ENCODE measurements around the gene SESTD1. TPM values are rescaled to one million over a fixed set of nuclear protein-coding genes. Genes with fewer than 3 reads are reported as not detected.

The SESTD1 gene
- total RNA-seq, 2 donors from 2014 or later, result 51.3 to 75.4 TPM

DNA sequence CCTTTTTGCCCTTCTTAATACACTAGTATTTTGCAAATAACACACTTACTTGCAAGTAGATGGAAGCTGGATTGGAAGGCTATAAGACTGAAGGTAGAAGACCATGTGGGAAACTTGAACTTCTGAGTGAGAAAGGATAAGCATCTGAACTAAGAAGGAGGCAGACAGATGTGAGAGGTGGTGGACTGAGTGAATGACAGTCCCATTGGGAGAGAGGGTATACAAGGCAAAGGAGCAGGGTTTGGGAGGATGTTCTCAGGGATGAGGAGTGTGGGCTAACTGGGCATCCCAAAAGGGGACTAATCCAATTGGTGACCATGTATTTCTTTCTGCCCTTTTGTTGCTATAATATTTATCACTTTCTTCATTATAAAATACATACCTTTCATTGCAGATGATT is 20.4 kb upstream of the SESTD1 start:
- Histone ChIP-seq H3K4me1 (ENCODE audit: control insufficient read depth, insufficient read depth, low read length) (no peaks in the 10 kb centered on the region), H3K9me3 (ENCODE audit: control insufficient read depth, low read length) (no peaks in the 10 kb centered on the region), H3K36me3 (ENCODE audit: control insufficient read depth, insufficient read depth, low read length) (no peaks in the 10 kb centered on the region), H3K27me3 (ENCODE audit: control insufficient read depth, insufficient read depth, low read length, poor library complexity, severe bottlenecking) (no peaks in the 10 kb centered on the region), H3K27ac (ENCODE audit: low read depth, low read length) (no peak overlapping the region), H3K4me3 (ENCODE audit: low read length) (no peak overlapping the region), H3K9ac (ENCODE audit: extremely low read depth, low read length, poor library complexity, severe bottlenecking) (no peak overlapping the region)
- no peak overlapping the region for H3K27ac Mint-ChIP-seq
- no peaks in the 10 kb centered on the region for H3K27me3 Mint-ChIP-seq (ENCODE audit: insufficient read depth)
- H3K36me3 Mint-ChIP-seq (ENCODE audit: low read depth), result no peaks in the 10 kb centered on the region
- H3K4me1 Mint-ChIP-seq, result no peaks in the 10 kb centered on the region
- H3K9me3 Mint-ChIP-seq, result peaks cover 2% of the 10 kb centered on the region
- no peak overlapping the region for H3K4me3 Mint-ChIP-seq
- DNase-seq, result no peak
- TF ChIP-seq, protein P1, sequence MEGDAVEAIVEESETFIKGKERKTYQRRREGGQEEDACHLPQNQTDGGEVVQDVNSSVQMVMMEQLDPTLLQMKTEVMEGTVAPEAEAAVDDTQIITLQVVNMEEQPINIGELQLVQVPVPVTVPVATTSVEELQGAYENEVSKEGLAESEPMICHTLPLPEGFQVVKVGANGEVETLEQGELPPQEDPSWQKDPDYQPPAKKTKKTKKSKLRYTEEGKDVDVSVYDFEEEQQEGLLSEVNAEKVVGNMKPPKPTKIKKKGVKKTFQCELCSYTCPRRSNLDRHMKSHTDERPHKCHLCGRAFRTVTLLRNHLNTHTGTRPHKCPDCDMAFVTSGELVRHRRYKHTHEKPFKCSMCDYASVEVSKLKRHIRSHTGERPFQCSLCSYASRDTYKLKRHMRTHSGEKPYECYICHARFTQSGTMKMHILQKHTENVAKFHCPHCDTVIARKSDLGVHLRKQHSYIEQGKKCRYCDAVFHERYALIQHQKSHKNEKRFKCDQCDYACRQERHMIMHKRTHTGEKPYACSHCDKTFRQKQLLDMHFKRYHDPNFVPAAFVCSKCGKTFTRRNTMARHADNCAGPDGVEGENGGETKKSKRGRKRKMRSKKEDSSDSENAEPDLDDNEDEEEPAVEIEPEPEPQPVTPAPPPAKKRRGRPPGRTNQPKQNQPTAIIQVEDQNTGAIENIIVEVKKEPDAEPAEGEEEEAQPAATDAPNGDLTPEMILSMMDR (conservative IDR thresholded peaks at IDR 0.05), result no peak

DNA sequence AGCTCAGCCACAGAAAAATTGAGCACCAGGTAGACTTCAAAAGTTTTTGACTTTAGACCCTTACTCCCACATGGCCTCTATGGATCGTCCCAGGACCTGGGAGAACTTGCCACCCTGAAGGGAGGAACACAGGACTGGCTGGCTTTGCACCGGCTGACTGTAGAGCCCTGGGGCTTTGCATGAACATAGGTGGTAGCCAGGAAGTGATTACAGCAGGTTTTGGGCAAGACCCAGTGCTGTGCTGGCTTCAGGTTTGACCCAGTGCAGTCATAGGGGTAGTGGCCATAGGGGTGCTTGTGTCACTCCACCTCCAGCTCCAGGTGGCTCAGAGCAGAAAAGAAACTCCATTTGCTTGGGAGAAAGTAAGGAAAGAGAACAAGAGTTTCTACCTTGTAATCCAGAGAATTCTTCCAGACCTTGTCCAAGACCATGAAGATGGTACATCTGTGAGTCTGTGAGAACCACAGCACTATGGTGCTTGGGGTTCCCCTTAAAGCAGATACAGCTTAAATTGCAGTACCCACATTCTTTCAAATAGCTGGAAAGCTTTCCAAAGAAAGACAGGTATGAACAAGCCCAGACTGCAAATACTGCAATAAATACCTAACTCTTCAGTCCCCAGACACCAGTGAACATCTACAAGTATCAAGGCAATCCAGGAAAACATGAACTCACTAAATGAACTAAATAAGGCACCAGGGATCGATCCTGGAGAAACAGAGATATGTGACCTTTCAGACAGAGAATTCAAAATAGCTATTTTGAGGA is 13.0 kb upstream of the SESTD1 start:
- no peak for DNase-seq
- H3K4me1 Mint-ChIP-seq, result peaks cover 17% of the 10 kb centered on the region
- Histone ChIP-seq H3K4me3 (ENCODE audit: low read length) (no peak overlapping the region), H3K27ac (ENCODE audit: low read depth, low read length) (no peak overlapping the region), H3K9ac (ENCODE audit: extremely low read depth, low read length, poor library complexity, severe bottlenecking) (no peak overlapping the region), H3K4me1 (ENCODE audit: control insufficient read depth, insufficient read depth, low read length) (no peaks in the 10 kb centered on the region), H3K9me3 (ENCODE audit: control insufficient read depth, low read length) (no peaks in the 10 kb centered on the region), H3K27me3 (ENCODE audit: control insufficient read depth, insufficient read depth, low read length, poor library complexity, severe bottlenecking) (no peaks in the 10 kb centered on the region), H3K36me3 (ENCODE audit: control insufficient read depth, insufficient read depth, low read length) (no peaks in the 10 kb centered on the region)
- TF ChIP-seq, protein P1 (conservative IDR thresholded peaks at IDR 0.05), result no peak
- no peaks in the 10 kb centered on the region for H3K36me3 Mint-ChIP-seq (ENCODE audit: low read depth)
- 87 to 94% methylated on average over 2 to 3 of the region's 3 CpGs for WGBS, 2 experiments (ENCODE audit: insufficient coverage in 1 of 2, insufficient read length in 1 of 2)
- H3K9me3 Mint-ChIP-seq, result peaks cover 4% of the 10 kb centered on the region
- H3K27me3 Mint-ChIP-seq (ENCODE audit: insufficient read depth), result no peaks in the 10 kb centered on the region
- no peak overlapping the region for H3K4me3 Mint-ChIP-seq
- H3K27ac Mint-ChIP-seq, result no peak overlapping the region

DNA sequence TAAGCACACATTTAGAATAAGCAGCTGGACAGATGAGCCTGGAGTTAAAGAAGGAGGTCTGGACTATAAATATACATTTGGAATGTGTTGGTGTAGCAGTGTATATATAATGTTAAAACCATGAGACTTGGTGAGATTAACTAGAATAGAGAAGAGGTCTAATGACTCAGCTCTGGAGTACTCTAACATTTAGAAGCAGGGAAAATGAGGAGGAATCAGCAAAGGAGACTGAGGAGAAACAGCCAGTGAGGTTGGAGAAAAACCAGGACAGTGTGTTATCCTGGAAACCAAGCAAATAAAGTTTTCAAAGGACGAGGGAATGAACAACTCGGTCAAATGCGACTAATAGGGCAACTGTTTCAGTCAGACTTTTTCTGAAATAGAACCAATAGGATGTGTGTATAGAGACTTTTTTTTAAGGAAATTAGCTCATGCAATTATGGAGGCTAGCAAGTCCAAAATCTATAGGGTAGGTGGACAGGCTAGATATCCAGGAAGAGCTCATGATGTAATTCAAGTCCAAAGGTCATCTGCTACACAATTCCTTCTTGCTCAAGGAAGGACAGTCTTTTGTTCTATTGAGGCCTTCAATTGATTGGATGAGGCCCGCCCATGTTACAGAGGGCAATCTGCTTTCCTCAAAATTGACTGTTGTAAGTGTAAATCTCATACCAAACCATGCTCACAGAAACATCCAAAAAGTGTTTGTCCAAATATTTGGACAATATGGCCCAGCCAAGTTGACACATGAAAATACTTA is 10.8 kb upstream of the SESTD1 start:
- TF ChIP-seq, protein P1 (conservative IDR thresholded peaks at IDR 0.05), result no peak
- Histone ChIP-seq H3K4me3 (ENCODE audit: low read length) (no peak overlapping the region), H3K36me3 (ENCODE audit: control insufficient read depth, insufficient read depth, low read length) (no peaks in the 10 kb centered on the region), H3K27me3 (ENCODE audit: control insufficient read depth, insufficient read depth, low read length, poor library complexity, severe bottlenecking) (no peaks in the 10 kb centered on the region), H3K9me3 (ENCODE audit: control insufficient read depth, low read length) (no peaks in the 10 kb centered on the region), H3K4me1 (ENCODE audit: control insufficient read depth, insufficient read depth, low read length) (no peaks in the 10 kb centered on the region), H3K9ac (ENCODE audit: extremely low read depth, low read length, poor library complexity, severe bottlenecking) (no peak overlapping the region), H3K27ac (ENCODE audit: low read depth, low read length) (no peak overlapping the region)
- H3K36me3 Mint-ChIP-seq (ENCODE audit: low read depth), result no peaks in the 10 kb centered on the region
- no peak for DNase-seq
- 93% methylated on average over 4 of the region's 4 CpGs for WGBS, 2 experiments (ENCODE audit: insufficient coverage in 1 of 2, insufficient read length in 1 of 2)
- peaks cover 21% of the 10 kb centered on the region for H3K4me1 Mint-ChIP-seq
- H3K27ac Mint-ChIP-seq, result no peak overlapping the region
- H3K4me3 Mint-ChIP-seq, result no peak overlapping the region
- peaks cover 4% of the 10 kb centered on the region for H3K9me3 Mint-ChIP-seq
- no peaks in the 10 kb centered on the region for H3K27me3 Mint-ChIP-seq (ENCODE audit: insufficient read depth)

All from endodermal cell (in vitro differentiated cells).